Germinal center (tissue), 1 donor: ENCODE data around the gene RPS14.
"Not testable (repeated sequence)": the region's sequence is repeated elsewhere in the genome, so short reads cannot be mapped to it uniquely, and the experiment has no call there.

Experiments
- DNase-seq: peaks from one replicate; pipeline ENCODE4 v3.0.0; 2012; ENCODE audit warnings: mixed read lengths, low spot score

RPS14 gene

DNA sequence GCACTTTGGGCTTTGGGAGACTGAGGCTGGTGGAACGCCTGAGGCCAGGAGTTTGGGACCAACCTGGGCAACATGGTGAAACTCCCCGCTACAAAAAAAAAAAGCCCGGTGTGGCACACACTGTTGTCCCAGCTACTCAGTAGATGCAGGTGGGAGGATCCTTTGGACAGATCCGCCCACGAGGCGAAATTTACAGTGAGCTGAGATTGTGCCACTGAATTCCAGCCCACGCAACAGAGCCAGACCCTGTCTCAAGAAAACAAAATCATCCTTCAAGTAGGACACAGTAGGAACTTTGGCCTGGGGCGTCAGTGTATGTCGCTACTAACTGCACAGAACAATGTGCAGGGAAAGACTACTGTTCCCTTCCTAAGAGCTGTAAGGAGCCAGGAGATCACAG lies 4.8 kb downstream of the RPS14 start:
- DNase-seq = no peak

DNA sequence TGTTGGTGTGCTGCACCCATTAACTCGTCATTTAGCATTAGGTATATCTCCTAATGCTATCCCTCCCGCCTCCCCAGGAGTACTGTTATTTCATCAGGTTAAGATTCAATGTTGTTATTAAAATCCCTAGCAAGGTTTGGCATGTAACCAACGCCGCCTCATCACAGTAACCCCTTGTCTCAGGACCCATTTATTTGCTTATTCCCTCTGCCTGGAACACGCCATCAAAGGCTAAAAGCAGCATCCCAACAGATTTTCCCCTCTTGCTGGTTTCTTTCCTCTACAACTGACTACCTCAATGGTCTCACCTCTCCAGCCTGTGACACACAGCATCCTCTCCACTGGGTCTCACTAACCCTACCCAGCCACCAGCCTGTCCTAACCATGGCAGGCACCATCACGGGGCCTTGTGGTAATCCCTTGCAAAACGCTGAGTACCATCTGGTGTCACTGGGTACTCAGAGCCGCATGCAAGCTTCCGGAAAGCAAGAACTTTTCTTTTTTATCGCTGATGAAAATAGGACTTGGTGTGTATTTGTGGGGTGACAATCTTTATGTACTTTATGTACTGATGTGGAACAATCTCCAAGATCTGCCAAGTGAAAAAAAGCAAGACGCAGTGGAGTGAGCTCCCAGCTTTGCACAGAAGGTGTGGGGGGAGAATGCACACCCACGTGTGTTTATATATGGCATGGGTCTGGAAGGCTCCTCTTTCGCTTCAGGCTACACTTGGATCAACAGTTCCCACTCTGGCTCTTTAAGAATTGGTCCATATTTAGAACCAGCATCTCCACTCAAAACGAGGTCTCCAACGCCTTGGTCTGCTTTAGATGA lies 6.1 kb downstream of the RPS14 start:
- no peak for DNase-seq

DNA sequence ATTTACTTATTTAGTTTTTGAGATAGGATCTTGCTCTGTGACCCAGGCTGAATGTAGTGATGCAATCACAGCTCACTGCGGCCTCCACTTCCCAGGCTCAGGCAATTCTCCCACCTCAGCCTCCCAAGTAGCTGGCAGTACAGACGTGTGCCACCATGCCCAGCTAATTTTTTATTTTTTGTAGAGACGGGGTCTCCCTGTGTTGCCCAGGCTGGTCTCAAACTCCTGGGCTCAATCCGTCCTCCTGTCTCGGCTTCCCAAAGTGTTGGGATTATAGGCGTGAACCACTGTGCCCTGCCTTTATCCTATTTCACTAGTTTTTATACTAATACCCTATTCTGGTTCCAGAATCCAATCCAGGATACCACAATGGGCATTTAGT lies 6.8 kb downstream of the RPS14 start:
- DNase-seq = no peak

DNA sequence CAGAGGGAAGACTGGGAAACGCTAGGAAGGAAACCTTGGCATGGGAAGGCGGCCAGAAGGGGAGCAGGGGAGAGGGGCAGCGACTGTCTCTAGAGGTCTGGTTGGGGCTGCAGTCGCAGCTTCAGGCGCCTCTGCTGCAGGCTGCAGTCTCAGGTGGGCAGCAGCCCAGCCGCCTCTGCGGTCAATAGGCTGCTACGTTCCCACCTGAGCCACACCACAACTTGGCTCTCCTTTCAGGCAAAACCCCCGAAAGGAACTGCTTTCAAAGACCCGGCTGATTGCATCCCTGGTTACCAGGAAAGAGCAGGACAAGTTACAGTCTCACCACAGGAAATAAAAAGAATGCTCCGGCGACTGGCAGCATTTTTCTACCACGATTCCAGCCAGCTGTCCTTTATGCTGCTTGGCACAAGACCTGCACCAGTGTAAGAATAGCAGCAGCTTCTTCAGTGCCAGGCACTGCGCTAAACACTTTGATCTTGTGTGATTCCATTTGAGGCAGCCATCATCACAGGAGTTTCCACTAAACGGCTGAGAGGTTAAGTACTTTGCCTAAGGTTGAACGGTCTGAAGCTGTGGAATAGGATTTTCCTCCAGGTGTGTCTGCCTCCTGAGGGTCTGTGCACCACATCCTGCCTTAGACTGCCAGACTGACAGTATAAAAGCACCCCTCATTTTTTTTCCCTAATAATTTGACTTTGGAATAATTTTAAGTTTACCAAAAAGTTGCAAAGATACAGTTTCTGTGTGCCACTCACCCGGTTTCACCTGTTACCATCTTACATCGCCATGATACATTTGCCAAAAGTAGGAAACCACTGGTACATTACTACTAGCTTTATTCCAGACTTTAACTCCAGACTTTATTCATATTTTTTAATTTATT lies 7.5 kb downstream of the RPS14 start:
- DNase-seq = no peak

DNA sequence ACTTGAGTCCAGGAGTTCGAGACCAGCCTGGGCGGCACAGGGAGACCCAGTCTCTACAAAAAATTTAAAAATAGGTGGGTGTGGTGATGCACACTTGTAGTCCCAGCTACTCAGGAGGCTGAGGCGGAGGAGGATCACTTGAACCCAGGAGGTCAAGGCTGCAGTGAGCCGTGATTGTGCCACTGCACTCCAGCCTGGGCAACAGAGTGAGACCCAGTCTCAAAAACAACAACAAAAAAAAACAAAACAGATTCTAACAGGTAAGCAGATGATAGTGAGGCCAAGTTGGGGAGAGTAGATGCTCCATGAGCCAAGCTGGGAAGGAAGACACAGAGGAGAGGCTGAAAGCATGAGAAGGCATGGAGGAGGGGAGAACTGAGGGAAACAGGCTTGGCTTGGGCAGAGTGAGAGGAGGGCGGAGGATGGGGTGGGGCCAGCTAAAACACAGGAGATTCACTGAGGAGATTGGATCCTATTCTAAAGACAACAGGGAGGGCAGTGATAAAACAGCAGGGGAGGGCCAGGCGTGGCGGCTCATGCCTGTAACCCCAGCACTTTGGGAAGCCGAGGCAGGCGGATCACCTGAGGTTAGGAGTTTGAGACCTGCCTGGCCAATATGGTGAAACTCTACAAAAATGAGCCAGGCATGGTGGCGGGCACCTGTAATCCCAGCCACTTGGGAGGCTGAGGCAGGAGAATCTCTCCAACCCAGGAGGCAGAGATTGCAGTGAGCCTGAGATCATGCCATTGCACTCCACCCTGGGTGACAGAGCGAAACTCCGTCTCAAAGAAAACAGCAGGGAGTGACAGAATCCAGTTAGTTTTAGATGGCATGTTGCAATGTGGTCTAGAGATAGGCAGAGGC lies 8.4 kb downstream of the RPS14 start:
- no peak for DNase-seq

DNA sequence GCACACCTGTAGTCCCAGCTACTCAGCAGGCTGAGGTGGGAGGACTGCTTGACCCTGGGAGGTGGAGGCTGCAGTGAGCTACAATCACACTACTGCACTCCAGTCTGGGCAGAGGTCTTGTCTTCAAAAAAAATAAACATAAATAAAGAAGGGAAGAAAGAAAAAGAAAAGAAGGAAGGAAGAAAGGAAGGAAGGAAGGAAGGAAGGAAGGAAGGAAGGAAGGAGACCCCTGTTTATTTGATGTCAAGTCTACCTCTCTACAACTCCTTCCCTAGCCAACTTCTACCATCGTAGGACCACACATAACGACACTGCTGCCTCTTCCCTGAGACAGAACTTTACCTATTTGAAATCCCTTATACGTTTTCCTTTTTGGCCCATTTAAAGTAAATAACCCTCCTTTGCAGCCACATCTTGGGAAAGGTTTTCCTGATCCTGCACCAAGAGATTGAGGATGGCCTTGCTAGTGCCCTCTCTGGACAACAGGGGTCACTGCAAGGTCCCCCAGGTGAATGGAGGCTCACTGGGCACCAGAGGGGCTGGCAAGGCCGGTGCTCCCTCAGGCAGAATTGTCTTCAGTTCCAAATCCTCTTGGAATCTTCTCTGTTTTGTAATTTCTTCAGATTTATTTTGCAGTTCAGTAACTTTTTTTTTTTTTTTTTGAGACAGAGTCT lies 10.5 kb downstream of the RPS14 start:
- DNase-seq = no peak

DNA sequence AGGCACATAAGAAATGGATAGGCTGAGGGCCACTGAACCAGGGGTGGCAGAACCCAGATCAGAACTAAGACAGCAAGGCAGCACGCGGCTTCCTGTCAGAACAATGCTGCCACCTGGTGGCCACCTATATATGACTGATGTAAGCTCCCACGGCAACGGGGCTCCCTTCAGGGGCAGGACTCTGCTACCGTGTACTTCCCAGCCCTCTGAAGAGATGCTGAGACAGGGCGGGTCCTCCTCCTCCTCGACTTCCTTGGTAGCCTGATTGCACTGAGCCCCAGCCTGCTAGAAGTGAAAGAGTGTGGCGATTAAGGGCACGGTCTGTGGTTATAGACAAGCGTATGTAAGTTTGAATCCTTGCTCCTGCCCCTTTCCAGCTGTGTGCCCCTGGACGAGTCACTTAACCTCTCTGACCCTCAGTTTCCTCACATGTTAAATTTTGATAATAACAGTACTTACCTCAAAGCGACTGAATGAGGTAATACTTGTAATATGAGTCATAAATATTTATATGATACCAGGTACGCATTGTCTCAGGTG lies 13.3 kb downstream of the RPS14 start:
- DNase-seq = peak; percentile 91

DNA sequence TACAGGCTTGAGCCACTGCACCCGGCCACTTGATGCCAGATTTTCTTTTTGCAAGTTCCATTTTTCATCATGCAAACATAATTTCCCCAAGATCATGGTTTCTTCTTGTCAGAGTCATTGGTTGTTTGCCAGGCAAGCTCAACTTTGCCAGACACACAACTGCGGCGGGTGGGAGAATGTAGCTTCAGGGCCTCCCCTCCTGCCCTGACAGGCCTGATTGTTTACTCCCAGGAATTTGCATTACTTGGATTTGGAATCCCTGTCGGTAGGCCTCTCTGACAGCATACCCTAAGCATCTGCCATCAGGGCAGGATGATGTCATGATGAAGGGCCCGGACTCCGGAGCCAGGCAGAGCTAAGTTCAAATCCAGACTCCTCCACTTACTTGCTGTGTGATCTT lies 15.1 kb downstream of the RPS14 start:
- no peak for DNase-seq

DNA sequence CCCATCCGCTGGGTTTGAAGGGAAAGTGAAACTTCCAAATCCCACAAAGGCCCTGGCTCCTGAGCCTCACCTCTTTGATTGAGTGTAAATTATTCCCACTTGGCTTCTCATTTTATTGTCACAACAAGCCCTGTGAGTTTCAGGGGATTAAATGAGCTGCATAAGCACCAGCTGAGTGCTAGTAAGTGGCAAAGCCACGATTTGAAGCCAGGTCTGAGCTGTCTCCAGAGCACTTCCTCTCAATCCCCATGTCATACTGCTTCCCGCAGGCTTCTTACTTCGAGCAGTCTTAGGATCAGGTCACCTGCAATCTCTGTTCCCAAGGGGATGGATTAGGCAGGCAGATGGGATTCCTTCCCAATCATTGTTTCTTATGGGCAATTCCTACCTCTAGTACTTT lies 18.0 kb downstream of the RPS14 start:
- DNase-seq = no peak

DNA sequence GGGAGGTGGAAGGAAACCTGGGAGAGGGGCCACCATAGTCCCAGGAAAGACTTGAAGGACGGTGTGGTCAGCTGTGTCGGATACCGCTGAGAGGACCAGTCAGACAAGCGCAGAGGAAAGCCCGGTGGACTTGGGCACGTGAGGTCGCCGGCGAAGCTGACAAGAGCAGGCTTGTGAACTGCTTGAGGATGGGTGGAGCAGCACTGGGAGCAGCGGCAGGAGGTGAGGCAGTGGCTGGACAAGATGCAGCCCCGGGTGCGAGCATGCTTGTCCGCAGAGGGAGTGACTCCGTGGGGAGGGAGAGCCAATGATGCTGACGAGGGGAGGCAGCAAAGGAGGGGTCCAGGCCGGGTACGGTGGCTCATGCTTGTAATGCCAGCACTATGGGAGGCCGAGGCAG lies 18.5 kb downstream of the RPS14 start:
- DNase-seq = no peak

DNA sequence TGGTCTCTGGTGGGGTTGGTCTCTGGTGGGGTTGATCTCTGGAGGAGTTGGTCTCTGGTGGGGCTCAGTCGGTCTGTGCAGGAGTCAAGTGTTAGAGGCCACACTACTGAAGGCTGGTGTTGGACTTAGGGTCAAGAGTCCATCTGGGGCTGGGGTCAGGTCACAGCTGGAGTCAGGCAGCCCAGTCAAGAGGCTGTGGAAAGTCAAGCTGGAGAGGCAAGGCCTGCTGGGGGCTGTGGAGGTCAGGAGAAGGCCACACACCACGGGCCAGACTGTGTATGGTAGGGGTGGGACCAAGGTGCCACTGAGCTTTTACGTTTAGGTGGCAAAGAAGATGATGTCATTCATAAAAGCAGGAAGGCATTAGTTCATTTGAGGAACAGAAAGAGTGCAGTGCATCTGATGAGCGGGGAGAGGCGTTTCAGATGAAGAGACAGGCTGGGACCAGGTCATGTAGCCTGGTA lies 20.1 kb downstream of the RPS14 start:
- DNase-seq = peak; percentile 74

DNA sequence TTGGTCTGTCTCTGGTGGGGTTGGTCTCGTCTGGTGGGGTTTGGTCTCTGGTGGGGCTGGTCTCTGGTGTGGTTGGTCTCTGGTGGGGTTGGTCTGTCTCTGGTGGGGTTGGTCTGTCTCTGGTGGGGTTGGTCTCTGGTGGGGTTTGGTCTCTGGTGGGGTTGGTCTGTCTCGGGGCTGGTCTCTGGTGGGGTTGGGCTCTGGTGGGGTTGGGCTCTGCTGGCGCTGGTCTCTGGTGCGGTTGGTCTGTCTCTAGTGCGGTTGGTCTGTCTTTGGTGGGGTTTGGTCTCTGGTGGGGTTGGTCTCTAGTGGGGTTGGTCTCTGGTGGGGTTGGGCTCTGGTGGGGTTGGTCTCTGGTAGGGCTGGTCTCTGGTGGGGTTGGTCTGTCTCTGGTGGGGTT lies 20.6 kb downstream of the RPS14 start:
- DNase-seq = no peak

DNA sequence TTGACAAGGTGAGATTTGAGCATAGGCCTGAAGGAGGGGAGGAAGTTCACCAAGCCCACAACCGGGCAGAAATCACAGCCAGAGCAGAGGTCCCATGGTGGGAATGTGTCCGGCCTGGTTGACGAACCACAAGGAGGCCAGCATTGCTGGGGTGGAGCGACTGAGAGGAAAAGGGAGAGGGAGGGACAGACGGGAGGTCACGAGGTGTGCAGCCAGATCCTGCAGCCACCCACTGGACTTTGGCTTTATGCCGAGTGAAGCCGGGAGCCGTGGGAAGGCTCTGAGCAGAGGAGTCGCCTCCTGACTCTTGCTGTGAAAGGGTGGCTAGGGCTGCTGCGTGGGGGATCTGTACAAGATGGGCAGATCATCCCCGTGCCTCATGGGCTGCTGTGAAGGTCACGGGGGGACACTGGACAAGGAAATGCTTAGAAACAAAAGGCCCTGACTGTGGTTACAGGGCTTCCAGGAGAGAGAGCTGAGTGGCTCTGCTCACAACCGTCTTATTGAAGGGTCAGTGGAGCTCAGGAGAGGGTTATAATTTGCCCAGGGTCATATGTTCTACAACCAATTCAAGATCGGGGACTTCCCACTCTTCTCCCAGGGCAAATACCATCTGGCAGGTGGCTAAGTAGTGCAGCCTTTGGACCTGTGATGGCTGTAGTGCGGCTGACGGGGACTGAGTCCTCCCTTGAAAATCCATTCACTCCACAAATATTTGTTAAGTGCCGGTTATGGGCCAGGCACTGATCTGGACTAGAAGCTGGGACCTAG lies 21.2 kb downstream of the RPS14 start:
- DNase-seq = no peak

DNA sequence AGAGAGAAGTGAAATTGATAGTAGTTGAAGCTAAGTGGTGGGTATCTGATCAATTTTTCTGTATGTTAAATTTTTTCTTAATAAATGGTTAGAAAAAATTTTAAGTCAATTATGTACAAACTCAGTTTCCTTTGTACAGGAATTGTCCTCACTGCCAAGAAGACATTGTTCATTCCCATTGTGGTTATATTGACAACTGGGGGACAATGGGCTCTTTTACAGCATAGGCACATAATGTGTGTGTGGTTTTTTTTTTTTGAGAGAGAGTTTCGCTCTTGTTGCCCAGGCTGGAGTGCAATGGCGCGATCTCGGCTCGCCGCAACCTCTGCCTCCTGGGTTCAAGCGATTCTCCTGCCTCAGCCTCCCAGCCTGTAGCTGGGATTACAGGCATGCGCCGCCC lies 23.4 kb downstream of the RPS14 start:
- not testable (repeated sequence) for DNase-seq

DNA sequence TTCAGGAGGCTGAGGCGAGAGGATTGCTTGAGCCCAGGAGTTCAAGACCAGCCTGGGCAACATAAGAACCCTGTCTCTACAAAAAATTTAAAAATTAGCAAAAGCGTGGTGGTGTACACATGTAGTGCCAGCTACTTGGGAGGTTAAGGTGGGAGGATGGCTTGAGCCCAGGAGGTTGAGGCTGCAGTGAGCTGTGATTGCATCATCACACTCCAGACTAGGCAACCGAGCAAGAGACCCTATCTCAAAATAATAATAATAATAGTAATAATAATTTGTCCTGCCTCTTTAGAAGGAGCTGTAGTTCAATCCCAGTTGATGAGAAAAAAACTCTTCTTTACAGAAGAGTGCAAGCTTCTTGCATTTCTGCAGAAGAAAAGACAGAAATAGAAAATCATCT lies 26.8 kb downstream of the RPS14 start:
- DNase-seq = no peak

DNA sequence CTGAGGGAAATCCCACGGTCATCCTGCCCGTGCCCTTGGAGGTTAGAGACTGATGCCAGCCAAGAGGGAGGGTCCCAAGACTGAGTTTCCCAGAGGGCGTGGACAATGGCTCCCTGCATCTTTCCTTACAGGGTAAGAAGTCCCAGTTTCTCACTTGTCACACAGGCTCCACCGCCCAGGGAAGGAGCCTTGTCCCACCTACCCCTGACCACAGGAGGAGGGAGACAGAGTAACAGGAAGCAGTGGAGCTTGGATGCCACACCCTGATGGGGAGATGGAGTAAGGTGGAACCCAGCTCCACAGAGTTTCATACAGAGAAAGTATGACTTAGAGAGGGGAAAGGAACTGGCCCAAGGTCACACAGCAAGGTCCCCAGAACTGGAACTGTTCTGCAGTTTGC lies 27.5 kb downstream of the RPS14 start:
- DNase-seq = no peak

DNA sequence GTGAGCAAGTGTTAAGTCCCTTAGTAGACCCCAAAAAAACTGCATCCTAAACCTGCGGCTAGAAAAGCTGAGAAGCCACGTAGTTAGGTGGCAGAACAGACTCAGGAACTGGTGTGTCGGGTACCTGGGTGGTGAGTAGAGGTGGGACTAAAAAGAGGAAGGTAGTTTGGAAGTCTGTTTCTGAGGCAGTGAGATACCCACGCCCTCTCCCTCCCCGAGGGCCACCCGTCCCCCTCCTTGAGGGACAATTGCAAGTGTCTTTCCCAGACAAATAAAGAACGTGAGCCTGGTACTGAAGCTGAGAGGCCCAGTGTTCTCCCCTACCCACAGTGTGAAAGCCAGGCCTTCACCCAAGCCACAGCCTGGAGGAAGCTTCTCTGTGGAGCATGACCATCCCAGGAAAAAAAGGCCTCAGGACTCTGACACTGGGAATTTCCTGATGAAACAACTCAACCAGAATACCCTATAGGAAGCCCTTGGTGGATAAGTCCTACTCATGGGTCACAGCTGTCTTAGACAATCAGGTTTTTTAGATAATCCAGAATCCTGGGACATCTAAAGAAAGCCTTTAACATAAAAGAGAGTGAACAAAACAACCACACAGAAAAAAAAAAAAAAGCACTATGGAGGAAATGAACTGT lies 29.8 kb downstream of the RPS14 start:
- DNase-seq = no peak

DNA sequence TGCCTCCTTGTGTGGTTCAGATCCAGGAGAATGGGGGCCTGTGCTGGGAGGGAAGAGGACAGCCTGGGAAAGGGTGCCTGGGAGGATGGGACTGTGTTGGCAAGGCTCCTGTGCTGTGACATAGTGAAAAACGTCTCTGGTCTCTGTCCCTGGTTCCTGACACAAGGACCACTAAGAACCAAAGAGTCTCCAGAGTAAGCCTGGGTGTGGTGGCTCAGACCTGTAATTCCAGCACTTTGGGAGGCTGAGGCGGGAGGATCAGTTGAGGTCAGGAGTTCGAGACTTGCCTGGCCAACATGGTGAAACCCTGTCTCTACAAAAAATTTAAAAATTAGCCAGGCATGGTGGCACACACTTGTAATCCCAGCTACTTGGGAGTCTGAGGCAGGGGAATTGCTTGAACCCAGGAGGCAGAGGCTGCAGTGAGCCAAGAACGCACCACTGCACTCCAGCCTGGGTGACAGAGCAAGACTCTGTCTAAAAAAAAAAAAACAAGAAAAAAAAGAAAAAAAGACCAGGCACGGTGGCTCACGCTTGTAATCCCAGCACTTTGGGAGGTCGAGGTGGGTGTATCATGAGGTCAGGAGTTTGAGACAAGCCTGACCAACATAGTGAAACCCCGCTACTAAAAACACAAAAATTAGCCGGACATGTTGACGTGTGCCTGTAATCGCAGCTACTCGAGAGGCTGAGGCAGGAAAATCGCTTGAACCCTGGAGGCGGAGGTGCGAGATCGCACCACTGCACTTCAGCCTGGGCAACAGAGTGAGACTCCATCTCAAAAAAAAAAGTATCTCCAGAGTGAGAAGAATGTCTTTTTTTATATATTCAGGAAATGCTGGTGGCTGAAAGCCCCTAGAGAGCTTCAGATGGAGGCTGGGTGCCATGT lies 35.4 kb downstream of the RPS14 start:
- not testable (repeated sequence) for DNase-seq
